HG02938 (cell line): ENCODE results near the gene SIRT3.
A peak's percentile ranks its signal among the peaks of the same experiment; 100 is the strongest.

Experiments used
- ATAC-seq: cut with Tn5 transposase; IDR thresholded peaks from one replicate; pipeline ENCODE4 v1.9.1; 2021; ENCODE audit warnings: mild to moderate bottlenecking, moderate library complexity; ENCODE audit not compliant: unreplicated experiment

SIRT3 gene

DNA sequence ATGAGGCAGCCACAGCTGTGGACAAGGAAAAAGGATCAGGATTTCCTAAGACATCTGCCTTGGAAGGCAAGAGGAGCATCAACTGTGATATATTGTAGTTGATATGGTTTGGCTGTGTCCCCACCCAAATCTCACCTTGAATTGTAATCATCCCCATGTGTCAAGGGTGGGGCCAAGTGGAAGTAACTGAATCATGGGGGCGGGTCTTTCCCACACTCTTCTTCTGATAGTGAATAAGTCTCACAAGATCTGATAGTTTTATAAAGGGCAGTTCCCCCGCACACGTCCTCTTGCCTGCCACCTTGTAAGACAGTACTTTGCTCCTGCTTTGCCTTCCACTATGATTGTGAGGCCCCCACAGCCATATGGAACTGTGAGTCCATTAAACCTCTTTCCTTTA lies 18.4 kb downstream of the SIRT3 start:
- no peak for ATAC-seq

GRCh38 chr11:216081-216974 lies 19.8 kb downstream of the SIRT3 start:
- no peak for ATAC-seq

GRCh38 chr11:215581-216037 lies 20.5 kb downstream of the SIRT3 start:
- no peak for ATAC-seq

GRCh38 chr11:214083-214482 lies 22.1 kb downstream of the SIRT3 start:
- ATAC-seq = no peak

- no peak for ATAC-seq
Measured at GRCh38 chr11:213111-213510, 23.0 kb downstream of the SIRT3 start.

DNA sequence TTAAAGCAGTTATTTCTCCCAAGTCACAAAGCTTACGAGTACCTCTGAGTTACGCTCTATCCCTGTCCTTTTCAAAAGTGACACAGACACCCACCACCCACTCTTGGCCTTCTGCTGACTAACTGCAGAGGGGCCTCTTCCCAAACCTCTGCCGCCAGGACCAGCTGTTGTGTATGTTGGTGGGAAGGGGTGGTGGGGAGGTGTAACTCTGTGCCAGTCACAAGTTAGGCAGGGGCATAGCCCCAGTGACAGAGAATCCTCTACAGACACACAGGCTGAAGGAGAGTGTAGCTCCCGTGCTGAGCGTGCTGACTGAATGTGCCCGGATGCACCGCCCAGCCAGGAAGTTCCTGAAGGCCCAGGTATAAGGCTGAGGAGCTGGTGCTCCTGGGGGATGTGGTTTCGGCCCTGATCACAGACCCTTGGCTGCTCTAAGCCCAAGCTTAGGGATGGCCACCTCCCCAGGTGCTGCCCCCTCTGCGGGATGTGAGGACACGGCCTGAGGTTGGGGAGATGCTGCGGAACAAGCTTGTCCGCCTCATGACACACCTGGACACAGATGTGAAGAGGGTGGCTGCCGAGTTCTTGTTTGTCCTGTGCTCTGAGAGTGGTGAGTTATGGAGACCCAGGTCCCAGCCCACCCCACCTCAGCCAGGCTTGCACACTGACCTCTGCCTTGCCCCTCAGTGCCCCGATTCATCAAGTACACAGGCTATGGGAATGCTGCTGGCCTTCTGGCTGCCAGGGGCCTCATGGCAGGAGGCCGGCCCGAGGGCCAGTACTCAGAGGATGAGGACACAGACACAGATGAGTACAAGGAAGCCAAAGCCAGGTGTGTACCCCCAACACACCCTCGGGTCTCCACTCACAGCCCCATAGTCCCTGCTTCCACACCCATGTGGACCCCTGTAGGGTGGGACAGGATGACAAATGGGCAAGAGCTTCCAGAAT lies 23.7 kb downstream of the SIRT3 start:
- ATAC-seq = no peak

GRCh38 chr11:211741-212140 lies 24.4 kb downstream of the SIRT3 start:
- ATAC-seq = no peak

DNA sequence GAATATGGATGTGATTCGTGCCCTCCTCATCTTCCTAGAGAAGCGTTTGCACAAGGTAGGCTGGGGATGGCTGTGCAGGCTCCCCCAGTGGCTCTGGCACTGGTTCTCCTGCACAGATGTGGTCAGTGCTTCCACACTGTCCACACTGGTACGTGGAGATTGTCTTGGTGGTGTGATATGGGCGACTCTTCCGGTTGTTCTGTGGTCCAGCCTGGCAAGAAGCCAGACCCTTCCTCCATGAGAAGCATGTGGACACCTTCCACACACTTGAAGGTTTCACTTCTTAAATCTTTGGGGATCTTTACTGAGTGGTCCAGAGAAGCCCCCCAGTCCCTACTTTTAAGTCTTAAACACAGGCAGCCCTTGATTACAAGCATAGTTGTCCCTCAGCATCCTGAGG lies 24.8 kb downstream of the SIRT3 start:
- no peak for ATAC-seq

DNA sequence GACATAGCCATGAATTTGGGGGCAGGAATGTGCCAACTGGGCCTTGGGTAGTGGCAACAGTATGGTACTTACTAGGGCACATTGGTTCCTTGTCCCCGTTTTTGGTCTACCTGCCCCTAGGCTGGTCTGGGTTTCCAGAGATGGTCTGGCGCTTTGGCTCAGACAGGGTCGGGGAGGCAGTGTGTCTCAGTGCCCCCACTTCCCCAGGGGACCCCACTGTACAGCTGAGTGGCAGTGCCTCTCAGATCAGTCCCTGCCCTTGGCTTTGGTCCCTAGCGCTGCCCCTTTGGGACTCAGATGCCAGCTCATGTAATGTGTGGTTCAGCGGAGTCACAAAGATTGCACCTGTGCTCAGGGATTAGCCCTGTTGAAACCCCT lies 25.4 kb downstream of the SIRT3 start:
- no peak for ATAC-seq

DNA sequence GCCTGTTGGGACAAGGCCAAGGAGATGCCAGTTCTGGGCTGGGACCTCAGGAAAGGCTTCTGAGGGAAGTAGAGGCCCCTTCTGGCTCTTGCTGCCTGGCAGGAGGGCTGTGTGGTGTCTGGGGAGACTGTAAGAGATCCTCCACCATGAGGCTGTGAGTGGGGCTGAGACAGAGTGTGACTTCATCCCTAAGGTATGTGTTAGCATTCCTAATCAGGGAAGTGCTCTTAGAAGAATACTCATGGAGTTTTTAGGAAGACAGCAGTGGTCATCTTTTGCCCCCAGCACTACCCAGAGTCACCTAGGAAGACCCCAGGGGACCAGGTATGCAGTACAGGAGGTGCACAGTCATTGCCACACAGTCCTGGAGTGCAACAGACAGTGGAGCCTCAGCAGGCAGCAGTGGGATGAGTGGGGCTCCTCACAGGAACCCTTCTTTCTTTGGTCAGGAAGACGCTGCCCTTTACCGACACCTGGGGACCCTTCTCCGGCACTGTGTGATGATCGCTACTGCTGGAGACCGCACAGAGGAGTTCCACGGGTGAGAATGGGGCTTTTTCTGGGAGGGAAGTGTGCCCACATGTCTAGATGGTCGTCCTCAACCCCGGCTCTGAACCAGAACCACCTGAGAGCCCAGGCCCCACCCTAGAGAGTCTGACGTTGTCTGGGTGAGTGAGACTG lies 25.9 kb downstream of the SIRT3 start:
- no peak for ATAC-seq

GRCh38 chr11:209275-210121 lies 26.6 kb downstream of the SIRT3 start:
- no peak for ATAC-seq

DNA sequence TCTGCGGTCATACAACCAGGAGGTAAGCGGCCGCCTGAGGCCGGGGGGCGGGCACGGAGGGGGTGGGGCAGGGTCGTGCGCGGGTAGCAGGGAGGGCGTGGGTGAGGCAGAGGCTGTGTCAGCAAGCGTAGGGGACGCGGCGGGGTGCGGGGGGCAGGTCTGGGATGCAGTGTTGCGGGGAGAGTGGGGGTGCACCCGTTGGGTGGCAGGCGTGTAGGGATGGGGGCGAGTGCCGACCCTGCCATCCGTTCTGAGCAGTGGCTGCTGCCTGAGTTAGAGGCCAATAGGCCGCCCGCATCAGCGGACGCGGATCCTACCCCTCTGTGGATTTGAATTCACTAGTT lies 27.3 kb downstream of the SIRT3 start:
- ATAC-seq = no peak

DNA sequence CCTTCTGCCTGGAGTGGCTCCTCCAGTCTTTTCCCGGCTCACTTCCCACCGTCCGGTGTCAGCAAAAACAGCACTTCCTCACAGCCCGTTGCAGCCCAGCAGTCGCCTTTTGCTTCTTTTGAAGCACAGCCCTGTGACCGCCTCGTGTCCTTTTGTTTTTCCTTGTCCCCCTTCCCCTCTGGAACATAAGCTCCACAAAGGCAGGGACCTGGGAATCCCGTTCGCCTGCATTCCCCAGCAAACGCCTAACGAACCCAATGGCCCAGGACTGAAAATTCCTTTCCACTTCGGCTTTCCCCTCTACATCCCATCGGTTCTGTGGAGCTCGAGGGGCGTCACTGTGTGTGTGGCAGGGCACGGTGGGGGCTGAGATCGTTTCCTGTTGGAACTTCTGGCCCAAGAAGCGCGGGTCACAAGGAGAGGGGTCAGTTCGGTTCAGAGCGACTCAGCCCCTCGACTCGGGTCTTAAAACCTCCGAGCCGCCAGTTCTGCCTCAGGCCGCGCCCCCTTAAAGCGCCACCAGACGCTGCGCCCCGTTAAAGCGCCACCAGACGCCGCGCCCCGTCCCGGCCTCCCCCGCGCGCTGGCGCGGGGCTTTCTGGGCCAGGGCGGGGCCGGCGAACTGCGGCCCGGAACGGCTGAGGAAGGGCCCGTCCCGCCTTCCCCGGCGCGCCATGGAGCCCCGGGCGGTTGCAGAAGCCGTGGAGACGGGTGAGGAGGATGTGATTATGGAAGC lies 27.8 kb downstream of the SIRT3 start:
- no peak for ATAC-seq

DNA sequence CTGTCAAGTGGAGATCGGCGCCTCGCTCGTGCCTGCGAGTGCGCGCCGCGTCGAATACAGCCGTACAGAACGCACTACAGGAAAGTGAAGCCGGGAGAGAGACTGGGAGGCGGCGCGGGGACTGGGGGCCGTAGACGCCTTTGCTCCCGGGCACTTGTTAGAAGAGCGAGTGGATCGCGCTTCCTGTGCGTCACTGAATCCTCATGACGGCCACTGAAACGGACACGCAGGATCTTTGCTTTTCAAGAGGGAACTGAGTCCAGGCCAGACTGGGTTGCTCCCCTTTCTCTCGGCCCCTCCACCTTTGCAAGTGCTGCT lies 28.3 kb downstream of the SIRT3 start:
- ATAC-seq = no peak

GRCh38 chr11:207208-207862 lies 28.8 kb downstream of the SIRT3 start, which contains the start of the genes BET1L and RIC8A:
BET1L (minus strand) TSS chr11:207399; CDS start chr11:207321, 78 bp downstream.
RIC8A (plus strand) TSS chr11:207708; CDS start chr11:208855, 1,147 bp downstream.
- ATAC-seq = peak; percentile 72

DNA sequence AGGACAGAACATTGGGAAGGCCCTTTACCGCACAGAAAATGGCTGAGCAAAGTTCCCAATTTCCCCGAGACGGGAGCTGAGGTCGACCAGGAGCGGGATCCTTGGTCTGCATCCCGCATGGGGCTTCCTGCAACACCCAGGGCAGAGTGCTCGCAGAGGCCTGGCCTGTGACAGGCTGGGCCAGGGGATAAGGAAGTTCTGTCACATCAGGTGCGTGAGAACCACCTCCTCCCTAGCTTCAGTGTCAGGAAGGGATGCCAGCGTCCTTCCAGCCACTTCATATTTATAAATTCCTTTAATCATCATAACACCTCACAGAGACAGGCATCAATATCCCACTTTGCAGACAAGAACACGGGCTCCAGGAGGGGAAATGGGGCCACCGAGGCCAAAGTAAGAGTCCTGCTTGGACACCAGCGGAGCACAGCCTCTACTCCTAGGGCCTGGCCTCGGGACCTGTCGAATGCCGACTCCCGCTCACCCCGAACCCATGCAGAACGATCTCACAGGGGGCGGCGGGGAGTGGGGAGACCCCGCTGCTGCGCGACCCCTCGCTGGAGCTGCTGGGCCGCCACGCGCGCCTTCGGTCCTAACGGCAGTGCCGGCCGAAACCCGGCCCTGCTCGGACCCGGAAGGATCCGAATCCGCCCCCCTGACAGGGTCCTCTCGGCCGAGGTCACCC lies 29.5 kb downstream of the SIRT3 start:
- no peak for ATAC-seq

DNA sequence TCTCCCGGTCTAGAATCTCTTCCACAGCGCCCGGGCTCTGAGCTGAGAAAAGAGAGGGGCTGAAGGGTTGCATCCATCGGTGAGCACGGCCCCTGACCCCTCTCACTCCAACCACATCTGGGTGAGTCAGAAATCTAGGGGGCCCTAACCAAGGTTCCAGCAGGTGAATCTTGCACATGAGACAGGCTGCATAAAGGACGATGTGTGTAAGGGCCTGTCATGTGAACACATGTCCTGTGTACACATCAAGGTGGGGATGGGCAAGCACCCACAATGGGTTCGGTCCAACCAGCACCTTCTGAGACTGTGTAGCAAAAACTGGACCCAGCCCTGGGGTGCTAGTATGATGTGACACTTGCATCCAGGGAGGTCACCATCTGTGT lies 30.1 kb downstream of the SIRT3 start:
- ATAC-seq = no peak

DNA sequence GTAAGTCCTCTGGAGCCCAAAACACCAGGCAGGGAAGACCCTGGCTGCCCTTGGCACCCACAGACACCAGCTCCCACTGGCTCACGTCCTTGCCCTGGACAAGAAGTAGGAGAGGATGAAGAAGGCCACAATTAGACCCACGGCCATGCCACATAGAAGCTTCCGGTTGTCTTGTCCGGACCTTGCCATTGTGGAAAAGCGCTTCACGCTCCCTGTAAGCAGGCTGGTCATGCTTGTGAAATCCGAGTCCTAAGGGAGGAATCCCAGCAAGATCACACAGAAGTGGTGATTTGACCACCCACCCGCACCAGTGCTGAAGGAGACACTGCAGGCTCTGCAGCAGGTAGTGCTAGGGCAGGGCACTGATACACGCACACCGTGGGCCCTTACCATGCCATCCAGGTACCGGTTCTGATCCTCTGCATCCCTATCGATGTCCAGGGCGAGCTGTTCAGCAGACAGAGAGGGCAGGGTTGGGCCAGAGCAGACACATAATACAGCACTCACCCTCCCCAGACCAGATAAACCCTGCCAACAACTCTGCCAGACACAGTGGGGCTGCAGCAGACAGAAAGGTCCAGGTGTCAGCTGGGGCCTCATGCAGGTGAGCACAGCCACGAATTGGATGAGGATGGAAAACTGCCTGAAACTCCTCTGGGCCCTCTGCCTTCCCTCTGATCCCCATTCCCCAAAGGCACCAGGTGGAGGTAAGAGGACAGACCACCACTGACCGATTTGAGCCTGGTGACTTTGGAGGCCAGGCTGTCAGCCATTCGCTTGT lies 30.7 kb downstream of the SIRT3 start:
- no peak for ATAC-seq
